AG09309 (cell line): ENCODE data around the gene MXD4.

Source experiments
- DNase-seq: peaks from one replicate; pipeline ENCODE4 v3.0.0-alpha.2; 2010; ENCODE audit warnings: low read depth
- H3K4me3 ChIP-seq: 2 replicates; pipeline ENCODE4 v1.5.1; 2011; ENCODE audit warnings: mild to moderate bottlenecking, low read depth, low read length, moderate library complexity; ENCODE audit not compliant: control insufficient read depth
- CTCF ChIP-seq: IDR thresholded peaks from 2 replicates; pipeline ENCODE4 v1.5.1; 2011; ENCODE audit warnings: mild to moderate bottlenecking, low read depth, low read length, inconsistent platforms; ENCODE audit not compliant: insufficient read depth, control insufficient read depth; ENCODE audit errors: missing control alignments

MXD4 gene

DNA sequence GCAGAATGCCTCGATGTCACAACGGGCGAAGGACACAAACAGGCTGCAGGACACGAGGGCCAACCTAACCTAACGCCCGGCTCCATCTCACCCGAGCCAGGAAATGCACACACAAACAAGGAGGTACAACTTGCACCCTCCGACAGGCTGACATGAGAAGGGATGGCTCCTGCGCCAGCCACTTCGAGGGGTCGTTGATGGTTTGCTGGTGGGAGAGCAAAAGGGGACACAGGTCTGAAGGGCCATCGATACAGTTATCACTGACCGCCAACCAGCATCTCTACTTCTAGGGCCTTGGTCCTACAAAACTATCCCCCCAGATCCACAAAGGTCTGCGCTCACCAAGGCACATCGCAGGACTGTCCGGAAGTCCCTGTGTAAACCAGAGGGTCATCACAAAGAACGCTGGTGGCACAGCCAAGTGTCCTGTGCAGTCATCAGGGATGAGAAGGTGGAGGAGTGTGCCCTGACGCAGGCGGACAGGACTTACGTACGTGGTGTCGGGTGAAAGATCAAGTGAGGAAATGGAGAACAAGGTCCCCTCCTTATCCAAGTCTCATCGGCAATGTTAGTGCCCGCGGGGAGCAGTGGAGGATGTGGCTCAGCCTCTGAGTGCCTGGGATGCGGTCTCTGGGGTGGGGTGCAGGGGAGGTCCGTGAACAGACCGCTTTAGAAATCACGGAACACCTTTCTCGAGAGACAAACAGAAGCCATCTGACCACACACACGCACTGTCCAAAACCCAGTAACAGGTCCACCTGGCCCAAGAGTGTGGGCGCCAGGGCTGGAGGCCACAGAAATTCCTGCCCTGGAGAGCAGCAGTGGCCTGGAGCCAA is 7.0 kb downstream of the MXD4 start:
- DNase-seq: no peak
- H3K4me3 ChIP-seq: no peak overlapping the region
- no peak for TF ChIP-seq CTCF

DNA sequence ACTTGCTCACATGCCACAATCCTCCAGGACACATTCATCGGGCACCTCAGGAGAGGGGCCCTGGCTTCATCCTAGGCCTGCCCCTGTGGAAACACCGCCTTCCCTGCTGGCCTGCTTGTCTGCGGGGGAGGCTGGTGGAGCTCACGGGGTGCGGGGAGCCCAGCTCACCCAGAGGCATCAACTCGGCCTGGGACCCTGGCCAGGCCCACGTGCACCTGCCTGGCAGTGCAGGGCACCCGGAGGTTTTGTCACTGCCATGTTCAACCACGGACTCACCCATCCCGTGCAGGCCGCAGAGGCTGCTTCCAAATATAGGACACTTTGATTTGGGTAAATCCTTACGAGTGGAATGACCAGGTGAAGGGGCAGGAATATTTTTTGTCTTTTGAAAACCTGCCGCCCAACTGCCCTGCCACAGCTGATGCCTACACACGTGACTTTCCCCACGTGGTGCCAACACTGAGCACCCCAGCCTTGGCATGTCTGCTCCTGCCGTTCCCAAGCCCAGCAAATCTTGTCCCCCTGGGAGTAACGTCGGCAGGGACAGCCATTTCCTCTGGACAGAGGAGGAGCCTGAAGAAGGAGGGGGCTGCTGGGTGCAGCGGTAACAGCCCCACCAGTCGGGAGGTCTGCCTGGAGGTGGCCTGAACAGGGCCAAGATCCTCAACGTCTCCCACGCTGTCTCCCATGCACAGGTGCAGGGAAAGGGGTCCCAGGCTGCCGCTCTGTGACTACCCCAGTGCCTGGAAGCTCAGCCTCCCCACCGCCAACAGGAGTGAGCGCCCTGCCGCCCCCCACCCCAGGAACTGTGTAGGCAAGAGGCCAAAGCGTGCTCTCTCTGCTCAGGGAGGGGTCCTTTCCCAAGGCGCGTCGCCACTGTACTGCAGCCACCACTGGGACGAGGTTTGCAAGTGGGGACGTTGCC is 8.5 kb downstream of the MXD4 start:
- no peak for TF ChIP-seq CTCF

GRCh38 chr4:2252530-2253091 is 9.3 kb downstream of the MXD4 start:
- no peak overlapping the region for H3K4me3 ChIP-seq
- DNase-seq: no peak
- TF ChIP-seq CTCF: no peak

More for the DNA sequence above, 8.5 kb downstream of the MXD4 start:
- H3K4me3 ChIP-seq: no peak overlapping the region
- no peak for DNase-seq

GRCh38 chr4:2251795-2252529 is 9.9 kb downstream of the MXD4 start:
- DNase-seq: no peak
- TF ChIP-seq CTCF: no peak
- H3K4me3 ChIP-seq: no peak overlapping the region

DNA sequence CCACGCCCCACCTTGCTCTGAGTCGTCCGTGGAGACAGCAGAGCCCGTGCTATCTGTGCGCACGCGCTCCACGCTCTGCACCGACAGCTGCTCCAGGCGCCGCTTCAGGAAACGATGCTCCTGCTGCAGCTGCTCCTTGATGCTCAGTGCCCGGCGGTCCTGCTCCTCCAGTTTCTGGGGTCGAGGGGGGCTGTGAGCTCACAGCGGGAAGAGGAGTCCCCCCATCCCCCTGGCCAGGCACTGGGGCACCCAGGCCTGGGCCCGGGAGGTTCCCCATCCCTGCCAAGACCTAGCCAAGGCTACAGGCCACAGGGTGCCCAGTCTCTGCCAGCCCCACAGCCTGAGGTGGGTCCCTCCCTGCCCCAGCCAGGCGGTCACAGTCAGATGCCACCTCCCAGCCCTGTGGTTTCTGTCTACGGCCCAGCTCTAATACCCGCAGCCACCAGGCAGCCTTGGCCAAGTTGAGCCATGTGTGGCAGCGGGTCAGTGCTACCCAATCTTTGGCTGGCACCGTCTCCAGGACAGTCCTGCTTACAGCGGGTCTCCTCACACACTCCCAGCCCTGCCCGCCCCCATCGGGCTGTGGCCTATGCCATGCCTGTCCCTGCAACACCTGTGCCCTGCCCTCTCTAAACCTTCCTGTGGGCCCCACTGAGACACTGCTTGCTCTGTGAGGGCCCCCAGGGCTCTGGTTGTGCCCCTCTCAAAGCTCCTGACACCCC is 10.7 kb downstream of the MXD4 start:
- H3K4me3 ChIP-seq: no peak overlapping the region
- no peak for TF ChIP-seq CTCF
- DNase-seq: no peak
